Transverse colon (tissue), 4 donors: ENCODE data around the gene PSAP. TPM values are rescaled to one million over a fixed set of nuclear protein-coding genes. Genes with fewer than 3 reads are reported as not detected.

Source experiments
- DNase-seq: peaks from one replicate; pipeline ENCODE4 v3.0.0-alpha.2; 2019
- H3K27ac ChIP-seq, 4 donors: fragments of 200-600 bp; sonication (generic); 2 replicates each; pipeline ENCODE4 v1.5.1; 2016 to 2018; ENCODE audit warnings: inconsistent platforms in 4 of 4
- H3K27me3 ChIP-seq: fragments of 200-600 bp; sonication (generic); 2 replicates; pipeline ENCODE4 v1.5.1; 2017; ENCODE audit warnings: inconsistent platforms
- H3K36me3 ChIP-seq, 4 donors: fragments of 200-600 bp; sonication (generic); 2 replicates each; pipeline ENCODE4 v1.5.1; 2017 to 2019; ENCODE audit warnings: inconsistent platforms in 4 of 4
- H3K4me1 ChIP-seq, 4 donors: fragments of 200-600 bp; sonication (generic); 2 replicates each; pipeline ENCODE4 v1.5.1; 2017 to 2020; ENCODE audit warnings: inconsistent platforms in 4 of 4
- H3K4me3 ChIP-seq, 4 donors: fragments of 200-600 bp; sonication (generic); 1 replicate in 1 of 4; 2 replicates in 3 of 4; pipeline versions ENCODE4 v1.5.1 to v1.6.1; 2017 to 2019; ENCODE audit warnings: inconsistent platforms in 4 of 4
- H3K9me3 ChIP-seq, 2 donors: fragments of 200-600 bp; sonication (generic); 2 replicates each; pipeline ENCODE4 v1.5.1; 2017 to 2019; ENCODE audit warnings: inconsistent platforms in 2 of 2
- EP300 ChIP-seq: sonication (generic); formaldehyde crosslinking; IDR thresholded peaks from one replicate; pipeline ENCODE4 v1.6.1; 2017; ENCODE audit warnings: antibody characterized with exemption, low read depth
- POLR2A ChIP-seq: fragments of 450-650 bp; IDR thresholded peaks from one replicate; pipeline ENCODE4 v1.6.1; 2016; ENCODE audit warnings: antibody characterized with exemption, mild to moderate bottlenecking, moderate library complexity
- POLR2AphosphoS5 ChIP-seq, 3 donors: sonication (generic); formaldehyde crosslinking; IDR thresholded peaks; one replicate each; pipeline ENCODE4 v1.6.1; 2016; ENCODE audit warnings: antibody characterized with exemption in 3 of 3
- WGBS, 2 donors: methylation state at CpG; one replicate each; pipeline ENCODE4 v1.1.5; 2018; ENCODE audit warnings: low coverage in 1 of 2; 5-methylcytosine and 5-hydroxymethylcytosine counted together
- in situ Hi-C, 4 donors: fragments of 200-750 bp; cut with MboI; loops; one replicate each; pipeline versions ENCODE4 v1.15.0 to v1.15.1; 2017; ENCODE audit warnings: low sequenced_read_pairs in 3 of 4, low pct_ligation_motif_present in 1 of 4, low pct_unique_long_range_greater_than_20kb in 1 of 4
- intact Hi-C: fragments of 100-400 bp; cut with DNase I; formaldehyde crosslinking; loops from one replicate; pipeline ENCODE4 v1.15.1; 2023; ENCODE audit warnings: low total_unique reads
- total RNA-seq, 4 donors: library from RNA; depleted of rRNA; stranded (reverse); fragments of >200 nt; gene quantifications; one replicate each; pipeline ENCODE4 v1.1.0, GENCODE V29; 2016
- TF ChIP-seq, protein P1 (sequence below), 5 experiments: fragments of 200-600 bp in 3 of 5; fragments of 450-650 bp in 2 of 5; sonication (generic) in 3 of 5; IDR thresholded peaks; 1 replicate in 2 of 5; 2 replicates in 3 of 5; pipeline ENCODE4 v1.5.1; 2016 to 2017; ENCODE audit warnings: antibody characterized with exemption in 5 of 5, inconsistent platforms in 3 of 5, mild to moderate bottlenecking in 2 of 5, moderate library complexity in 1 of 5

Gene PSAP
- total RNA-seq, 4 donors from 2014 or later: 383 to 667 (median 478) TPM

DNA sequence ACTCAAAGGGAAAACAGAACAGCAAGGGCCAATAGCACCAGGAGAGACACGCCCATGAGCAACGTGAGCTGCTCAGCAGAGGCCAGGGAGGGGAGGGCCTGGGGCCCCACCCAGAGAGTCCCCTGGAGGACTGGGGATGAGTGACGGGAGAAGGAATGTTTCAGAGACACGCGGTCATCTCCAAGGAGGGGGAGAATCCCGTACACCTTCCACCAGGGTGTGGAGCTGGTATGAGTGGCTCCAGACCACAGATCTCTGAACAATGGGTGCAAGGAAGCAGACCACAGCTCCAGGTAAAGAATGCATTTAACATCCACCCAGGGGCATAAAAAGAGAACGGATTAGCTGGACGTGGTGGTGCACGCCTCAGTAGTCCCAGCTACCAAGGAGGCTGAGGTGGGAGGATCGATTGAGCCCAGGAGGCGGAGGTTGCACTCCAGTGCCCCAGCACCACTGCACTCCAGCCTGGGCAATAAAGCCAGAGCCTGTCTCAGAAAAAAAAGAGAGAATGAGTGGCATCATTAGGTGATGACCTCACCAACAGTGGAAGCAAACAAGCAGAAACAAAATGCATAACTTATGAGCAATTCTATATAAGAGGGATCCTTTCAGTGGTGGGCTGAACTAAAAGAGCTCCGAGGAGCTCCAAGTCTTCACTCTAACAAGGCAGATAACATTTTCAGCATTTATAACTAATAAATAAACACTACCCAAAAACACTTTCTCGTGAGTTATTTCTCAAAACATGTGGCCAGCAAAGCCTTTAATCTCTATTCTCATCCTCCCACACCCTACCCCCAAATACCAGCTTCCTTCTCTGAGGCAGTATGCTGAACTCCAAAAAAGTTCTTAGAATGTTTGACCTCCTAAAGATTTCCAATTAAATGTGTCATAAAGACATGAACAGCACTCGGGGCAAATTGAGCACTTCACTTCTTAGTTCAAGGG lies 12.5 kb downstream of the PSAP start:
- peak overlapping the region; percentile 35 to 73 (median 67) for H3K27ac ChIP-seq
- intact Hi-C loops: loop anchor here (10.0 kb wide), 1 partner anchor 56 kb away; no protein-coding TSS in a partner anchor
- no peak for DNase-seq
- in situ Hi-C loops: no loop called here
- no peaks in the 10 kb centered on the region for H3K27me3 ChIP-seq
- no peak overlapping the region for H3K4me3 ChIP-seq
- no peaks in the 10 kb centered on the region for H3K36me3 ChIP-seq
- H3K4me1 ChIP-seq: peaks cover 26 to 73% (median 53%) of the 10 kb centered on the region in 4 donors
- TF ChIP-seq POLR2AphosphoS5 (IDR thresholded peaks at IDR 0.05): no peak
- TF ChIP-seq EP300: no peak
- TF ChIP-seq POLR2A: no peak
- TF ChIP-seq, protein P1, sequence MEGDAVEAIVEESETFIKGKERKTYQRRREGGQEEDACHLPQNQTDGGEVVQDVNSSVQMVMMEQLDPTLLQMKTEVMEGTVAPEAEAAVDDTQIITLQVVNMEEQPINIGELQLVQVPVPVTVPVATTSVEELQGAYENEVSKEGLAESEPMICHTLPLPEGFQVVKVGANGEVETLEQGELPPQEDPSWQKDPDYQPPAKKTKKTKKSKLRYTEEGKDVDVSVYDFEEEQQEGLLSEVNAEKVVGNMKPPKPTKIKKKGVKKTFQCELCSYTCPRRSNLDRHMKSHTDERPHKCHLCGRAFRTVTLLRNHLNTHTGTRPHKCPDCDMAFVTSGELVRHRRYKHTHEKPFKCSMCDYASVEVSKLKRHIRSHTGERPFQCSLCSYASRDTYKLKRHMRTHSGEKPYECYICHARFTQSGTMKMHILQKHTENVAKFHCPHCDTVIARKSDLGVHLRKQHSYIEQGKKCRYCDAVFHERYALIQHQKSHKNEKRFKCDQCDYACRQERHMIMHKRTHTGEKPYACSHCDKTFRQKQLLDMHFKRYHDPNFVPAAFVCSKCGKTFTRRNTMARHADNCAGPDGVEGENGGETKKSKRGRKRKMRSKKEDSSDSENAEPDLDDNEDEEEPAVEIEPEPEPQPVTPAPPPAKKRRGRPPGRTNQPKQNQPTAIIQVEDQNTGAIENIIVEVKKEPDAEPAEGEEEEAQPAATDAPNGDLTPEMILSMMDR (IDR thresholded peaks at IDR 0.05): no peak
- WGBS, 2 donors: 61 to 88% methylated on average over 7 to 14 of the region's 14 CpGs
- no peaks in the 10 kb centered on the region for H3K9me3 ChIP-seq

DNA sequence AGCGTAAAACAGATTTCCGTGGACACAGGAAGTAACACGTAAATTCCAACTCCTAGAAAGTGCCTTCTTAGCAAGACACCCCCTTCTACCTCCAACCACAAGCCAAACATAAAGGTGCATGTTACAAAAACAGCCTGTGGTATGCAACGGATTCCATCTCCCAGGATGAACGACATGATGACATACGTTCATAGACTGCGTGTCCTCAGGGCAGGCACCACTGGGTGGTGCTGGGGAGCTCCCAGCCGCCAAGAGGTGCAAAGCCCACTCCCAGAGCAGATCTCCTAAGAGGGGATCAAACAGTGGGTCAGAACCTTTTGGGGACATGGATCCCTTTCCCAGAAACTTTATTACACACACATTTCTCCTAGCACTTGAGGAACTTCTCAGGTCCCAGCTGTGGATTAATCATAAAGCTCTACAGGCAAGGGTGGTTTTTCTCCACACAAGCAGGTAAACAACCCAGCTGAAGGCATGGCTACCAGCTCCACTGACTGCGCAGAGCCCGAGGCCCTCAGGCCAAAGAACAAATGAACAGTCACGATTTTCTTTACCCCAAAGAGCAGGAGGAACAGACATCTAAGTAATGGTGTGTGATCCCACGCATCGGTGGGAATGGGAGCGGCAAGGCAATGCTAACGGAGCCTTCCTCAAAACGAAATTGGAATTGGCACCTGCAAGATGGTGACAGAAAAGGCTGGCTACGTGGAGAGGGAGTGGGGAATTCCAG lies 13.8 kb downstream of the PSAP start:
- peaks cover 0 to 1% (median 0%) of the 10 kb centered on the region in 4 donors for H3K36me3 ChIP-seq
- DNase-seq: no peak
- H3K4me3 ChIP-seq: no peak overlapping the region
- intact Hi-C loops: loop anchor here (10.0 kb wide), 1 partner anchor 58 kb away; no protein-coding TSS in a partner anchor
- H3K27ac ChIP-seq: peak overlapping the region; percentile 54 to 73 (median 67)
- H3K9me3 ChIP-seq: no peaks in the 10 kb centered on the region
- in situ Hi-C loops: no loop called here
- no peaks in the 10 kb centered on the region for H3K27me3 ChIP-seq
- TF ChIP-seq, protein P1 (IDR thresholded peaks at IDR 0.05): no peak
- no peak for TF ChIP-seq POLR2AphosphoS5 (IDR thresholded peaks at IDR 0.05)
- TF ChIP-seq EP300: no peak
- no peak for TF ChIP-seq POLR2A
- peaks cover 26 to 72% (median 49%) of the 10 kb centered on the region in 4 donors for H3K4me1 ChIP-seq
- WGBS, 2 donors: 72 to 87% methylated on average over 3 to 17 of the region's 17 CpGs

DNA sequence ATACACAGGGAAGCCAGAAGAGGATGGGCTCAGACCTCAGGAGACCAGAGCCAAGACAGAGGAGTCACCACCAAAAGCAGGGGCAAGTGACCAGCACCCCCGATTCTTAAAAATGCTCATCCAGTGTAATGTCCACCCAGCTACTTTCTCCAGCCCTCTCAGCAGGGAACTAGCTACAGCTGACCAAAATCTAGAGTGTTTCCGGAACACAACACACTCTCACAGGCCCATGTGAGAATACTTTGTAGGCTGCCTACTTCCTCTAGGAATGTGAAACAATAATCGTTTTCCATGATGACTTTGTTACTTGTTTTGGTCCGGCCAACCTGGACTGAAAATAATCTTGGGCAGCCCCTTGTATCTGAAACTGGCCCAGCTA lies 14.5 kb downstream of the PSAP start:
- in situ Hi-C loops: no loop called here
- TF ChIP-seq EP300 (no peak), POLR2A (no peak), POLR2AphosphoS5 (IDR thresholded peaks at IDR 0.05) (no peak)
- TF ChIP-seq, protein P1 (IDR thresholded peaks at IDR 0.05): no peak
- H3K27me3 ChIP-seq: no peaks in the 10 kb centered on the region
- no peak overlapping the region for H3K4me3 ChIP-seq
- intact Hi-C loops: loop anchor here (10.0 kb wide), 1 partner anchor 58 kb away; no protein-coding TSS in a partner anchor
- H3K9me3 ChIP-seq: no peaks in the 10 kb centered on the region
- WGBS, 2 donors: 53% methylated on average over 4 of the region's 4 CpGs; no CpG with 5 or more reads in 1 of the 2 donors
- peaks cover 0 to 7% (median 3%) of the 10 kb centered on the region in 4 donors for H3K36me3 ChIP-seq
- H3K27ac ChIP-seq: peak overlapping the region; percentile 54 to 73 (median 67)
- no peak for DNase-seq
- peaks cover 26 to 74% (median 49%) of the 10 kb centered on the region in 4 donors for H3K4me1 ChIP-seq
